HG02610 (cell line): Measurements from ENCODE around the gene HOXA13.

Source experiments
- ATAC-seq: cut with Tn5 transposase; IDR thresholded peaks from one replicate; pipeline ENCODE4 v1.9.1; 2021; ENCODE audit warnings: mild to moderate bottlenecking, moderate library complexity; ENCODE audit not compliant: unreplicated experiment

Gene HOXA13

GRCh38 chr7:27208998-27209397 lies 9.1 kb upstream of the HOXA13 start:
- ATAC-seq, result no peak

GRCh38 chr7:27207348-27207985 lies 7.6 kb upstream of the HOXA13 start:
- ATAC-seq, result no peak

- ATAC-seq, result no peak
Observed at GRCh38 chr7:27205325-27206280, 5.7 kb upstream of the HOXA13 start.

- no peak for ATAC-seq
Observed at GRCh38 chr7:27204851-27205322, 5.0 kb upstream of the HOXA13 start.

- no peak for ATAC-seq
Observed at GRCh38 chr7:27203964-27204594, 4.2 kb upstream of the HOXA13 start.

GRCh38 chr7:27203365-27203953 lies 3.6 kb upstream of the HOXA13 start:
- no peak for ATAC-seq

GRCh38 chr7:27202862-27203134 lies 2.9 kb upstream of the HOXA13 start:
- ATAC-seq, result no peak

GRCh38 chr7:27202018-27202861 lies 2.3 kb upstream of the HOXA13 start:
- ATAC-seq, result no peak

- ATAC-seq, result no peak
Observed at GRCh38 chr7:27201580-27202017, 1.7 kb upstream of the HOXA13 start.

- ATAC-seq, result no peak
Observed at GRCh38 chr7:27200761-27201579, 1.1 kb upstream of the HOXA13 start.

- ATAC-seq, result no peak
Observed at GRCh38 chr7:27198871-27199801, 755 bp downstream of the HOXA13 start.

- no peak for ATAC-seq
Observed at GRCh38 chr7:27198138-27198841, 1.6 kb downstream of the HOXA13 start.

GRCh38 chr7:27197137-27198042 lies 2.5 kb downstream of the HOXA13 start:
- no peak for ATAC-seq

- no peak for ATAC-seq
Observed at GRCh38 chr7:27196287-27196767, 3.6 kb downstream of the HOXA13 start.

GRCh38 chr7:27194686-27195379 lies 5.1 kb downstream of the HOXA13 start:
- ATAC-seq, result no peak

GRCh38 chr7:27194002-27194352 lies 5.9 kb downstream of the HOXA13 start:
- ATAC-seq, result no peak
